Gastroesophageal sphincter (tissue), 3 donors: ENCODE measurements around the gene GPR62.

Experiments
- CTCF ChIP-seq, 4 experiments: fragments of 200-600 bp in 2 of 4; fragments of 450-650 bp in 2 of 4; sonication (generic) in 1 of 4; IDR thresholded peaks; one replicate each; pipeline ENCODE4 v1.5.1; 2017 to 2019; ENCODE audit warnings: antibody characterized with exemption in 4 of 4, mild to moderate bottlenecking in 2 of 4, moderate library complexity in 2 of 4
- EP300 ChIP-seq: sonication (generic); formaldehyde crosslinking; IDR thresholded peaks from one replicate; pipeline ENCODE4 v1.6.1; 2017; ENCODE audit warnings: antibody characterized with exemption, mild to moderate bottlenecking
- POLR2A ChIP-seq, 2 donors: fragments of 450-650 bp; IDR thresholded peaks; one replicate each; pipeline ENCODE4 v1.6.1; 2017; ENCODE audit warnings: antibody characterized with exemption in 2 of 2, mild to moderate bottlenecking in 2 of 2, moderate library complexity in 1 of 2
- POLR2AphosphoS5 ChIP-seq: sonication (generic); formaldehyde crosslinking; IDR thresholded peaks from one replicate; pipeline ENCODE4 v1.6.1; 2017; ENCODE audit warnings: antibody characterized with exemption

GRCh38 chr3:51992017-51992682, 37.0 kb downstream of the GPR62 start:
- TF ChIP-seq POLR2AphosphoS5: no peak
- TF ChIP-seq CTCF (IDR thresholded peaks at IDR 0.05): no peak
- TF ChIP-seq POLR2A (IDR thresholded peaks at IDR 0.05): no peak
- no peak for TF ChIP-seq EP300
